HG03432 (cell line): ENCODE measurements around the gene IL3.

Experiments used
- ATAC-seq: cut with Tn5 transposase; IDR thresholded peaks from one replicate; pipeline ENCODE4 v1.9.1; 2021; ENCODE audit warnings: mild to moderate bottlenecking, moderate library complexity; ENCODE audit not compliant: unreplicated experiment

IL3 gene

GRCh38 chr5:132060501-132061161 lies at the start of gene IL3:
Gene IL3, plus strand, starts transcription at chr5:132060655. Its CDS starts 52 bp downstream, at chr5:132060707.
- no peak for ATAC-seq

- no peak for ATAC-seq
Measured at GRCh38 chr5:132010989-132011621, 49.4 kb upstream of the IL3 start.

GRCh38 chr5:132011622-132012343 lies 48.7 kb upstream of the IL3 start, which contains the start of gene ACSL6:
Gene ACSL6, minus strand, starts transcription at chr5:132011658. Its CDS starts 105 bp downstream, at chr5:132011553.
- no peak for ATAC-seq

- no peak for ATAC-seq
Measured at GRCh38 chr5:132012371-132013005, 48.0 kb upstream of the IL3 start.

- ATAC-seq, result no peak
Measured at GRCh38 chr5:132013006-132013689, 47.3 kb upstream of the IL3 start.

- ATAC-seq, result no peak
Measured at GRCh38 chr5:132013711-132014110, 46.7 kb upstream of the IL3 start.

- ATAC-seq, result no peak
Measured at GRCh38 chr5:132016721-132017250, 43.7 kb upstream of the IL3 start.

- no peak for ATAC-seq
Measured at GRCh38 chr5:132017316-132017715, 43.1 kb upstream of the IL3 start.

GRCh38 chr5:132017738-132018625 lies 42.5 kb upstream of the IL3 start:
- no peak for ATAC-seq

GRCh38 chr5:132019337-132019736 lies 41.1 kb upstream of the IL3 start:
- ATAC-seq, result no peak

- peak; percentile 99 for ATAC-seq
Measured at GRCh38 chr5:132019857-132020555, 40.4 kb upstream of the IL3 start.

- ATAC-seq, result peak; percentile 26
Measured at GRCh38 chr5:132020568-132021339, 39.7 kb upstream of the IL3 start.

- ATAC-seq, result no peak
Measured at GRCh38 chr5:132021654-132022053, 38.8 kb upstream of the IL3 start.

GRCh38 chr5:132022737-132023136 lies 37.7 kb upstream of the IL3 start:
- no peak for ATAC-seq

GRCh38 chr5:132023258-132024116 lies 37.0 kb upstream of the IL3 start:
- ATAC-seq, result no peak

- no peak for ATAC-seq
Measured at GRCh38 chr5:132024117-132024435, 36.4 kb upstream of the IL3 start.

- ATAC-seq, result no peak
Measured at GRCh38 chr5:132024789-132025402, 35.6 kb upstream of the IL3 start.
